Activated CD4-positive, alpha-beta T cell treated with anti-CD3 and anti-CD28 coated beads, Interleukin-2, amount 50 U/mL, for 4 hours (primary cell): Measurements from ENCODE around the gene CCBE1.
"Not testable (repeated sequence)": the region's sequence is repeated elsewhere in the genome, so short reads cannot be mapped to it uniquely, and the experiment has no call there.

Experiments used
- DNase-seq, 2 experiments: peaks; one replicate each; pipeline ENCODE4 v3.0.0-alpha.2; 2020

CCBE1 gene

GRCh38 chr18:59714096-59714495 is 16.9 kb upstream of the CCBE1 start:
- not testable (repeated sequence) for DNase-seq

DNA sequence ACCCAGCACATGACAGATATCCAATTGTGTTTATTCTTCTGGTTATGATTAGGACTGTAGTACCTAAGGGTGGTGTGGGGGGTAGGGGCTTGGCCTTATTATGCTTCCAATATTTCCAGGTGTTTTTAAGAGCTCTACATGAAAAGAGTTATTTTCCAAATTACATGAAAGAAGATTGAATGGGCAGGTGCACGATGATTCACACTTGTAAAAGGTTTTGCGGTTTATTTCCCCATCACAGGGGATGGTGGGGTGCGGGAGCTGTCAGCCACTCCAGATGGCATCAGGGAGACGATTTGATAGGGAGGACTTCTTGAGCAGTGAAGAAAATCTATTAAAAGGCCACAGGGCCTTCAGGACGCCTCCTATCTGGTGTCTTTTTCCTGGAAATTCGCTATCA is 15.1 kb upstream of the CCBE1 start:
- DNase-seq, result no peak

DNA sequence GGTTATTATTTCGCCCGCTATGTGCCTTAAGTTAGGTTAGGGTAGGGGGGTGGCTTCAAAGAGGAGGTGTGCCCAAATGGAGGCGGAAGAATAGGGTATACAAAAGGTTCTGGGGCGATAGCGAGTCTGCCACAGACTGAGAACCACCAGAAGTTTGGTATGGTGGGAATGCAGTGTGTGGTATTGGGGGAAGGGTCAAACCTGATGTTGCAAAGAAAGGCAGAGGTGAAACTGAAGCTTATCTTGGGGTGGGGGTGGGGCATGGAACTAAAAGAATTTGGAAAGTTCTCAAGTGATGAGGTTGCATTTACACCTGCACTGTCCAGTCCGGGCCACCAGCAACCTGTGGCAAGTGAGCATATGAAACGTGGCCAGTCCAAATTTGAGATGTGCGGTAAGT is 11.8 kb upstream of the CCBE1 start:
- DNase-seq, result no peak

GRCh38 chr18:59707306-59707705 is 10.1 kb upstream of the CCBE1 start:
- DNase-seq, result no peak

DNA sequence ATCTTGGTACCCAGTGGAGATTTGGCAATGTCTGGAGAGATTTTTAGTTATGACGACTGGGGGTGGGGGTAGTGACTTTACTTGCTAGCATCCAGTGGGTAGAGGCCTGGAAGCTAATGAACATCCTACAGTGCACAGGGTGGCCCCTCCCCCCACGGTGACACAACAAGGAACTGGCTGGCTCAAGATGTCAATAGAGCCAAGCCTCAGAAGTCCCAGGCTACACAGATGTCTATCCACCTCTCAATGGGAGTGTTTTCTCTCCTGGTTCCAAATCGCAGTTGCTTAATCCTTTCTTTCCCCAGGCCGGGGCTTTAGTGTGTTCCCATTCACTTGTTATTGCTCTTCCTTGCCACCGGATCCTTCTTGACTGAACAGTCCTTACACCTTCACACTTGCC is 9.3 kb upstream of the CCBE1 start:
- DNase-seq, result no peak

DNA sequence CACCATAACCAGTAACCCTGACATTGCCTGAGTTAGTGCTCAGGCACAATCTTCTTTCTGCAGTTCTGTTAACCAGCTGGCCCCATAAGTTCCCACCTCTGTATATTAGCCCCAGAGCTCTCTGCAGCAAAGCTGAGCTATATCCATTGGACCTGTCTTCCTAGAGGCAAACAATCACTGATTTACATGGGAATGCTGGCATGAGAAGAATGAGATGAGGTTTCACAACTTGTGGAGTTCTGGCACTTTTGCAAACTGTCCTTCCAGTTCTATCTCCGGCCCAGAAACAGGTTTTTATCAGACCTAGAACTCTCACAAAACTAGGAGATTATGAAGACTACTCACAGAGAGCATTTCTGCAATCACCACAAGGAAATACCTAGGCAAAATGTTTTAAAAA is 7.9 kb upstream of the CCBE1 start:
- no peak for DNase-seq

GRCh38 chr18:59704146-59704545 is 6.9 kb upstream of the CCBE1 start:
- no peak for DNase-seq

- no peak for DNase-seq
Measured at GRCh38 chr18:59701272-59701671, 4.0 kb upstream of the CCBE1 start.

DNA sequence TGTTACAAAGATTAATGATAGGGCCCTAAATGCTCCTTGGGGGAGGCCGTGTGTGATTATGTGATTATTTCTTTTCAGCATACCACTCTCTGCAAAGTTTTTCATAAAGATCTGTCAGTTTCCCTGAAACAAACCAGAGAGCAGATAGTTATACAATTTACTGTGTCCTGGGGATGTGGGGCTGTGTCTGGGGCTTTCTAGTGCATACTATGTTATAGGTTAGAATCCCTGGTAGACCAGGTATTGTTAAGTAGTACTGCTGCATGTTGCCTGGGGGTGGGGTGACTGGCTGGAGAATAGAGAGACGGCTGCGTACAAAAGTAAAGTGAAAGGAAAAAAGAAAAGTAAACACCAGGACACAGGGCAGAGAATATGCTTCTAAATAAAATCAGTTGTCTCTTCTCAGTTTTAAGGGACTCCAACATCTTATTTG is 3.3 kb upstream of the CCBE1 start:
- no peak for DNase-seq

DNA sequence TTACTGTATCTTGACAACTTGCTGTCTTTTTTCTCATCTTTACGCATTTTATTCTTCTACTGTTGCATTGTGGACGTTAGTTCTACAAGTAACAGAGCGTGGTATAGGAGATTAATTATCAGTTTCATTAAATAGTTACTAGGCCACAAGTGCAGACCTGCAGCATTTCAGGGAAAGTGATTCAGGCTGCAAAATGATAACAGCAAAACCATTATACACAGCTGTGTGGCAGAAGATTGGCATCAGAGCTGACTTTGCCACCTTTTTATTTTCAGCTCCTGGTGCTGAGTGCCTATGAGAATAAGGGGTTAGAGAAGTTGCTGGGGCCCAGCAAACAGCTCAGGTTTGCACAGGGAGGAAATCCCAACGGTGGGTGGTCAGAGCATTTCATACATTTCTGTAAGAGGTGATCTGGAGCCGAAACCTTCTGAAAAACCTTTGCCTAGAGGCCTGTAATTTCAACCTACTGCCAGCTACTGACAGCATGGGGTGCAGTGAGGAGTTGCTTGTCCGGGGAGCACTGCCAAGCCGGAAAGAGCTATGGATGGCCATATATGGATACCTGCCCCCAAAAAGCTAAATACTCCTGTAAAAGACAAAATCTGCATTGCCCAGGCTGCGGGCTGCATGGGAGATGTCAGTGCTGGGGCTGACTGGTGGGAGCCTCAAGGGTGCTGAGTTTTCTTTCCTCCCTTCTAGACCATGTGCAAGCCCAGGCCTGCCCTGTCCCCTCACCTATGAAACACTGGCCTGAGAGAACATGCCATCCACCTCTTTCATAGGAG is 2.7 kb upstream of the CCBE1 start:
- DNase-seq, result no peak

DNA sequence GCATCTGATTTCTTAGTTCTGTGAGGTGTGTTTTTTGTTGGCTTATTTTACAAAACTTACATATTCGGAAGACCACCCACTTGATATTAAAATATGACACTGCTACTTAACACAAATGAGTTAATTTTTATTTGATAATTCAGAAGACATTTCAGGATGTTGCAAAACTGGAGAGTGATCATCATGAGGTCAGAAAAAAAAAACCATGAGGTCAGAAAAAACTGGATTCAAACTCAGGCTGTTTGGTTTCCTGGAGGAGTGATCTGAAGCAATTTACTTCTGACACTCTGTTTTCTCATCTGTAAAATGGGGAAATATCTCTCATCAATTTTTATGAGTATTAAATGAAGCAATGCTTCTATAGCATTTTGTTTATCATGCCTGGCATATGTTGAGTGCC is 1.8 kb upstream of the CCBE1 start:
- DNase-seq, result no peak

DNA sequence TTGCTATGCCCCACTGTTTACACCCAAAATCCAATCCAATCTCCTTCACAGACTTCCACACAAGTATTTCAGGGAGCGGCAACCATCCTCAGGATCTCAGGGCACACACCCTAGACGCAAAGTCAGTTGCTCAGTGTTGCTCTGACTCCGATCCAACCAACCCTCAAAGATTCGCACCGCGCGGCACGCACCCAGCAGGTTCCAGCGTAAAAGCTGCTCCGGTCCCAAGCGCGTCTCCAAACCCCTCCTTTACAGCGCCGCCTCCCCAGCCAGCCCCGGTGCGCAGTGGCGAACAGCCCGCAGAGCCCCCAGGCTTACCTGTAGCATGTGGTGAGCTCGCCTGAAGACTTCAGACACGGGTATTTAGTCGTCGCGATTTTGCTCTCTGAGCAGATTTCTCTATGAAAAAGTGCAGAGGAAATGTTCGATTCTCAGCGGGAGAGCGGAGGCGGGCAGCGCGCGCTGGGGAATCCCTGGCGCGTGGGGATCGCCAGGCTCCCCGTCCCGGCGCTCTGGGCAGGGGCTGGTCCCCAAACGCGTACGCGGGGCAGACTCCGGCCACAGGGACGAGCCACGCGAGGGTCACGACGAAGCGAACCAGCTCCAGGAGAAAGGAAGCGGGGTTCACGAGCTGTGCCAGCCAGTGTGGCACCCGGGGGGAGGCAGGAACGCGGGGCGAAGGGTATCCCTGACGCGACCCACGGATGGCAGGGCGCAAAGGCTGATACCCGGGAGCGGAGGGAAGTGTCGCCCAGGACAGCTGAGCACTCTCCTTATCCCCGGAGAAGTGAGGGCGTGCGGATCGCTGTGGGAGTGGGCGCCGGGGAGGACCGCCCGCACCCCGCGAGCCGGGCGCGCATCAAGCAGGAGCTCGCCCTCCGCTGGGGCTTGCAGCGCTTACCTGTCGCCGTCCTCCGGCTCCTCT is 650 bp downstream of the CCBE1 start:
- DNase-seq, result no peak

DNA sequence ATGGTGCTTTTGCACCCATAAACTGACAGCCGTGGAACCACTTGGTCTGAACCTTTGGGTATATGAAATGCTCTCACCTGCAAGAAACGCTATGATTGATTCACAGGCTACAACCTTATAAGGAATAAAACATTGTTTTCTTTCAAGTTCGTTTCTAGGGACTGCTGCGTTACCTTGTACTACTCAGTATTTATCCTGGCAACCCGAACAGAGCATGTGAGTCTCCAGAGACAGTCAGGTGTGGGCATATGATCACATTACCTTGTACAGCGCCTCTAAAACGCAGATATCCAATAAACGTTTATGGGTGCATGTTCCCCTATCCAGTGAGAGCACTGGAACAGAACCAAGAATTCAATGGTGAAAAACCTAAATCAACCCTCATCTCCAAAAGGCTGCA is 1.7 kb downstream of the CCBE1 start:
- no peak for DNase-seq

DNA sequence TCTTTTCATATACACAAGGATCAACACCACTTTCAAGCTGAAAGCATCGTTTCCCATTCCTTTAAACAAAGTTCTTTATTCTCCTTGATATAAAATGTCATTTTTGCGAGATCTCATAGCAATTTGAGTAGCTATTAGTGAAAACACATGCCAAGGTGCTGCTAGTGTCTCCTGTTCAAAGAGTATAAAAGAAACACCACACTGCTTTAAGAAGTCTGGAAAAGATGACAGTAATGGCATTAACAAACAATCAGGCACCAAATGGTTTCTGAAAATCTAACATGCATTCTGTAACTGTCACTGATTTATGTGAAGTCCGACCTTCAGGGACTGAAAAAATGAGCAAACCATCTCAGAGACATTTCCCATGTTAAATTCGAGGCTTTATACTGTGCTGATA is 2.4 kb downstream of the CCBE1 start:
- DNase-seq, result no peak

GRCh38 chr18:59691996-59692395 is 5.2 kb downstream of the CCBE1 start:
- no peak for DNase-seq

DNA sequence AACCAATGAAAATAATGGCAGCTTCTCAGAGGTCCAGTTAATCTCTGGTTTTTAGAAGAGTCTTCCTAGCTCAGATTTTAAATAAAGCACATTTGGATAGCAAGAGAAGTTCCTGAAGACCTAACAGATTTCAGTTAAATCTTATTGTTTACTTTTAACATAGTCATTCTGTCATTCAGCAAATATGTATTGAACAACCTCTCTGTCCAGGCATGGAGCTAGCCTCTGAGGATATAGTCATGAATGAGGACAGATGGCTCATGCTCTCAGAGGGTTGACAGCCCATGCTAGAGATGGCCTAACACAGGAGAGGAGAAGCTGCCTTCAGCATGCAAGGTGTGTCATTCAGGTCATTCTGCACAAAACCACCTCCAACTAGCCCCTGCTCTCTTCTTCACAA is 6.2 kb downstream of the CCBE1 start:
- DNase-seq, result no peak

- no peak for DNase-seq
Measured at GRCh38 chr18:59690186-59690982, 6.8 kb downstream of the CCBE1 start.

DNA sequence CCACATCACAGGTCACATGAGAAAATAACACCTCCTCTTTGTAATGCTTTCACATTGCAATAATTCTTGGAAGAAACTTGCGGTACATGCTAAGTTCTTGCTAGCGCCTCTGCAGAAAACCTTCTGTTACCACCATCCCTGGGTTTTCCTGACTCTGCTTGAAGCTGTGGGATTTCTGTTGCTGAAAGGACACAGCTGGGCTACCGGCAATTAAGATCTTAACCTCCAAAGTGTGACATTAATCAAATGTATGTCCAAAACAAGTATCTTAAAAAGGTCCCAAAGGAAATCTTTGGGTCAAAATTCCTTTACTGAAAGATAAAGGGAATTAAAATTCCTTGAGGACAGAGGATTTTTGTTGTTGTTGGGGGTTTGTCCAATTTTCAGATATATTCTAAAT is 7.5 kb downstream of the CCBE1 start:
- no peak for DNase-seq

- DNase-seq, result no peak
Measured at GRCh38 chr18:59686260-59686659, 11.0 kb downstream of the CCBE1 start.

GRCh38 chr18:59685501-59685900 is 11.7 kb downstream of the CCBE1 start:
- no peak for DNase-seq

DNA sequence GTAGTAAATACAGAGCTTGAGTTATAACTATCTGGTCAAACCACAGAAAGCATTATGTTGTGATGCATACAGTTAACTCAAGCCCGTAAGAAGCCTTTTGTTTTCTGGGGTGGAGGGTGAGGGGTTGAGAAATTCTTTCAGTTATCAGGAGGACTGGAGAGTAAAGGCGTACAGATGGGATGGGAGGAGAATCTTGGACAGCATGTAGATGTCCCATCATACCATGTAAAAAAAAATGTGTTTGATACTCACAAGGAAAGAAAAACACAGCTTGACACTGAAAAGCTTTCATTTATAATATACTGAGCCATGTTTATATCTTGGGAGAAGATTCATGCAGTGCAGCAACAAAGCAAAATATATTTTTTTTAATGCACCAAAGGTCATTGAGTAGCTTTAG is 12.4 kb downstream of the CCBE1 start:
- no peak for DNase-seq

DNA sequence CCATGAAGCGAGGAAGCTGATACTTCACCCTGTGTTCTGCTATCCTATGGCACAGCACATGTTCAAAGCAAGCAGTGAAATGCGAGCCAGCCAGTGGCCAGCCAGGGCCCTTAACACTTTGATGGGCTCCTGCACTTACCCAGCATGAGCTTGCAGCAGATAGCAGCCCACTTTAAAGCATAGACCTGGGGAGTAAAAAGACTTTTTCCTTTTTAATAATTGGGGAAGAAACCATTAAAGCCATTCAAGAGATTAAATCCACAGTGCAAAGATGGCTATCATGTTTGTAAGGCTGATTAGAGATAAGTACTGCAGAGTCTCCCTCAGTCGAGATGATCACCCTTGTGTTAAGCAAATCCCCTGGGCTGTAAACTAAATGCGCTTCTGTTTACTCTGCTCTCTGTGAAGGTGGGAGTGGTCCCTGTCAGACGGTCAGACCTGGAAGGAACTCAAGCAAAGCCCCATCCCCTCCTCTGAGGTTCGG is 15.7 kb downstream of the CCBE1 start:
- DNase-seq, result no peak

DNA sequence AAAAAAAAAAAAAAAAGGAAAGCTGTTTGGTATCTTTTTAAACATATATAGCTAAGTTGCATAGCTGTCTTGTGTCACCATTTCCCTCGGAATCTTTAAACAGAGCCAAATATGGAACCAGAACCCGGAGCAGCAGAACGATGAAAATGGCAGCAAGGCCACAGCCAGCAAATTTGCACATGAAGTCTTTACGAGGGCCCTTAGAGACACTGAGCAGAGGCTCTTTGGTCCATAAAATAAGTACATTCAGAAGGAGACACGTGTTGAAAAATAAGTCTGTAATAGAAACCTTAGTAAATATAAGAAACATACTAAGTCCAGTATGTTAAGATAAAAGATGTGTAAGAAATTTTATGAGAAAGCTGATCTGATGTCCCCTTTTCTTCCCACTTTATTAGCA is 16.2 kb downstream of the CCBE1 start:
- DNase-seq, result no peak
